Keratinocyte (primary cell): ENCODE results near the gene DOK6. TPM values are rescaled to one million over a fixed set of nuclear protein-coding genes. Genes with fewer than 3 reads are reported as not detected.

Source experiments
- DNase-seq: peaks from one replicate; pipeline ENCODE4 v3.0.0-alpha.2; 2011; ENCODE audit warnings: low read depth, missing footprints, low spot score
- FAIRE-seq: peaks from 2 replicates; lab custom pipeline; 2011; peaks lifted over from hg19 to GRCh38; lab: Jason Lieb, UNC
- H2AFZ ChIP-seq: 2 replicates; pipeline ENCODE4 v1.6.0; 2012; ENCODE audit warnings: low read length, control low read depth, inconsistent platforms; ENCODE audit not compliant: control insufficient read depth
- H3K27ac ChIP-seq: 2 replicates; pipeline ENCODE4 v1.5.1; 2011; ENCODE audit warnings: low read length; ENCODE audit not compliant: control insufficient read depth, insufficient read depth
- H3K27me3 ChIP-seq: 3 replicates; pipeline ENCODE4 v1.6.0; 2011; ENCODE audit warnings: low read length; ENCODE audit not compliant: control insufficient read depth, insufficient read depth; ENCODE audit errors: extremely low read depth
- H3K36me3 ChIP-seq, 2 experiments: 2 replicates in 1 of 2; 3 replicates in 1 of 2; pipeline ENCODE4 v1.5.1; 2011; ENCODE audit warnings: low read length in 2 of 2, mild to moderate bottlenecking in 1 of 2; ENCODE audit not compliant: control insufficient read depth in 2 of 2, insufficient read depth in 2 of 2; ENCODE audit errors: extremely low read depth in 1 of 2
- H3K4me1 ChIP-seq: 3 replicates; pipeline ENCODE4 v1.5.1; 2011; ENCODE audit warnings: low read length; ENCODE audit not compliant: control insufficient read depth, insufficient read depth; ENCODE audit errors: extremely low read depth
- H3K4me2 ChIP-seq: 3 replicates; pipeline ENCODE4 v1.6.0; 2011; ENCODE audit warnings: low read depth, low read length; ENCODE audit not compliant: control insufficient read depth, insufficient read depth; ENCODE audit errors: extremely low read depth
- H3K4me3 ChIP-seq, 3 experiments: fragments of 200-600 bp in 1 of 3; sonication (generic) in 1 of 3; 2 replicates in 2 of 3; 3 replicates in 1 of 3; pipeline ENCODE4 v1.5.1; 2011 to 2016; ENCODE audit warnings: low read length in 3 of 3, mild to moderate bottlenecking in 3 of 3, control low read depth in 2 of 3, inconsistent platforms in 1 of 3, low read depth in 1 of 3, mixed read lengths in 1 of 3, mixed run types in 1 of 3, moderate library complexity in 1 of 3; ENCODE audit not compliant: control insufficient read depth in 2 of 3, insufficient read depth in 2 of 3; ENCODE audit errors: extremely low read depth in 1 of 3
- H3K79me2 ChIP-seq: 2 replicates; pipeline ENCODE4 v1.6.0; 2012; ENCODE audit warnings: low read length; ENCODE audit not compliant: control insufficient read depth, insufficient read depth
- H3K9ac ChIP-seq: 3 replicates; pipeline ENCODE4 v1.6.0; 2011; ENCODE audit warnings: low read length; ENCODE audit not compliant: control insufficient read depth, insufficient read depth; ENCODE audit errors: extremely low read depth
- H3K9me1 ChIP-seq: 3 replicates; pipeline ENCODE4 v1.6.0; 2011; ENCODE audit warnings: low read length; ENCODE audit not compliant: control insufficient read depth, insufficient read depth; ENCODE audit errors: extremely low read depth
- H3K9me3 ChIP-seq: 2 replicates; pipeline ENCODE4 v1.5.1; 2012; ENCODE audit warnings: low read depth, low read length; ENCODE audit not compliant: control insufficient read depth
- H4K20me1 ChIP-seq: 3 replicates; pipeline ENCODE4 v1.6.0; 2011; ENCODE audit warnings: low read length; ENCODE audit not compliant: control insufficient read depth, insufficient read depth; ENCODE audit errors: extremely low read depth
- CTCF ChIP-seq, 3 experiments: IDR thresholded peaks in 1 of 3; conservative IDR thresholded peaks in 1 of 3; optimal IDR thresholded peaks in 1 of 3; 2 replicates in 2 of 3; 3 replicates in 1 of 3; pipeline versions ENCODE3 to v1.5.1; 2011; ENCODE audit warnings: low read length in 3 of 3, mild to moderate bottlenecking in 3 of 3, moderate library complexity in 2 of 3, control low read depth in 1 of 3, inconsistent platforms in 1 of 3; ENCODE audit not compliant: insufficient read depth in 2 of 3; ENCODE audit errors: extremely low read depth in 1 of 3
- EZH2 ChIP-seq: IDR thresholded peaks from one replicate; pipeline ENCODE4 v1.6.1; 2012; ENCODE audit warnings: inconsistent platforms, mild to moderate bottlenecking, low read length, moderate library complexity
- dilution Hi-C: fragments of 300-500 bp; cut with MboI; formaldehyde crosslinking; loops from one replicate; pipeline ENCODE4 v1.7.0; 2020; ENCODE audit warnings: low sequenced_read_pairs; ENCODE audit not compliant: extremely low pct_ligation_motif_present
- polyA plus RNA-seq, 5 experiments: library from polyadenylated mRNA; depleted of rRNA in 3 of 5; stranded (reverse) in 3 of 5; stranded (forward) in 1 of 5; unstranded in 1 of 5; fragments of >200 nt; gene quantifications; 1 replicate in 1 of 5; 2 replicates in 3 of 5; 3 replicates in 1 of 5; pipeline versions ENCODE4 v1.2.1 to v1.2.3, GENCODE V29; 2011 to 2012; ENCODE audit warnings: missing spikeins in 2 of 5, low read depth in 1 of 5, low replicate concordance in 1 of 5

The DOK6 gene
- polyA plus RNA-seq, 1 donor (not counting 4 experiments of a cell fraction or from before 2014, with no cell fraction given), result not detected

GRCh38 chr18:69819460-69819859, 418.8 kb downstream of the DOK6 start:
- no peak for DNase-seq
- no peak overlapping the region for H3K9ac ChIP-seq
- dilution Hi-C loops, result no loop called here
- no peaks in the 10 kb centered on the region for H3K79me2 ChIP-seq
- H4K20me1 ChIP-seq, result no peaks in the 10 kb centered on the region
- no peaks in the 10 kb centered on the region for H3K9me3 ChIP-seq
- no peak overlapping the region for H3K27ac ChIP-seq
- no peak overlapping the region for H3K4me3 ChIP-seq
- no peak for TF ChIP-seq CTCF (optimal IDR thresholded peaks at IDR 0.05 in 1 of 3, IDR thresholded peaks at IDR 0.05 in 1 of 3, conservative IDR thresholded peaks at IDR 0.05 in 1 of 3; ENCODE audit: extremely low read depth in 1 of 3, insufficient read depth in 2 of 3, low read length in 3 of 3)
- no peak for TF ChIP-seq EZH2
- no peak overlapping the region for H3K4me2 ChIP-seq
- H3K9me1 ChIP-seq, result no peaks in the 10 kb centered on the region
- FAIRE-seq, result no peak
- no peak overlapping the region for H2AFZ ChIP-seq
- no peaks in the 10 kb centered on the region for H3K4me1 ChIP-seq
- H3K36me3 ChIP-seq, result no peaks in the 10 kb centered on the region
- H3K27me3 ChIP-seq, result no peaks in the 10 kb centered on the region

- no peaks in the 10 kb centered on the region for H3K79me2 ChIP-seq
- H3K4me1 ChIP-seq, result no peaks in the 10 kb centered on the region
- no peak overlapping the region for H3K9ac ChIP-seq
- DNase-seq (no peak), FAIRE-seq (no peak)
- no peaks in the 10 kb centered on the region for H3K27me3 ChIP-seq
- H3K4me2 ChIP-seq, result no peak overlapping the region
- no peaks in the 10 kb centered on the region for H3K36me3 ChIP-seq
- no peak for TF ChIP-seq EZH2
- TF ChIP-seq CTCF (optimal IDR thresholded peaks at IDR 0.05 in 1 of 3, IDR thresholded peaks at IDR 0.05 in 1 of 3, conservative IDR thresholded peaks at IDR 0.05 in 1 of 3; ENCODE audit: extremely low read depth in 1 of 3, insufficient read depth in 2 of 3, low read length in 3 of 3), result no peak
- dilution Hi-C loops, result no loop called here
- H3K9me1 ChIP-seq, result no peaks in the 10 kb centered on the region
- H4K20me1 ChIP-seq, result no peaks in the 10 kb centered on the region
- no peak overlapping the region for H2AFZ ChIP-seq
- H3K9me3 ChIP-seq, result no peaks in the 10 kb centered on the region
- no peak overlapping the region for H3K27ac ChIP-seq
- no peak overlapping the region for H3K4me3 ChIP-seq
Observed at GRCh38 chr18:69820538-69820937, 419.9 kb downstream of the DOK6 start.
